ENCODE results near the gene SAMD8.
"Not testable (repeated sequence)": the region's sequence is repeated elsewhere in the genome, so short reads cannot be mapped to it uniquely, and the experiment has no call there.

Gene SAMD8

DNA sequence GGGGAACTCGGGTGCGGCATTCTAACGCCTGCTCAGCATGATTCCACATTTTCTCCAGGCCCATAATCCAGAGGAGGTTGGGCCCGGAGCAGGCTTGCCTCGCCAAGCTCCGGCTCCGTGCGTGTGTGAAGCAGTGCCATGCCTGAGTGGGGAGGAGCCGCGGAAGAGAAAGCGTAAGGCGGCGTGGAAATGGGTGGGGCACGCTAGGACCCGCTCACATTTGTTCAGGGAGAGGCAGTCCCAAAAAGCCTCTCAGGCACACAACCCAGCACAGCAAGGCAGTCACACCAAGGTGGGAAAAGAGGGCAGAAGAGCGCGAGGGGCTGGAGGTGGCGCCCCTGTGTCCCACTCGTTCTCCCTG is 98.4 kb downstream of the SAMD8 start:
- peak overlapping the region; percentile 99 for H3K27ac Mint-ChIP-seq
- H3K36me3 Mint-ChIP-seq (ENCODE audit: low read depth) = peaks cover 29% of the 10 kb centered on the region
- H3K4me1 Mint-ChIP-seq = peaks cover 54% of the 10 kb centered on the region
- peaks cover 9% of the 10 kb centered on the region for H3K27me3 Mint-ChIP-seq (ENCODE audit: low read depth, poor library complexity)
- TF ChIP-seq, protein P1, sequence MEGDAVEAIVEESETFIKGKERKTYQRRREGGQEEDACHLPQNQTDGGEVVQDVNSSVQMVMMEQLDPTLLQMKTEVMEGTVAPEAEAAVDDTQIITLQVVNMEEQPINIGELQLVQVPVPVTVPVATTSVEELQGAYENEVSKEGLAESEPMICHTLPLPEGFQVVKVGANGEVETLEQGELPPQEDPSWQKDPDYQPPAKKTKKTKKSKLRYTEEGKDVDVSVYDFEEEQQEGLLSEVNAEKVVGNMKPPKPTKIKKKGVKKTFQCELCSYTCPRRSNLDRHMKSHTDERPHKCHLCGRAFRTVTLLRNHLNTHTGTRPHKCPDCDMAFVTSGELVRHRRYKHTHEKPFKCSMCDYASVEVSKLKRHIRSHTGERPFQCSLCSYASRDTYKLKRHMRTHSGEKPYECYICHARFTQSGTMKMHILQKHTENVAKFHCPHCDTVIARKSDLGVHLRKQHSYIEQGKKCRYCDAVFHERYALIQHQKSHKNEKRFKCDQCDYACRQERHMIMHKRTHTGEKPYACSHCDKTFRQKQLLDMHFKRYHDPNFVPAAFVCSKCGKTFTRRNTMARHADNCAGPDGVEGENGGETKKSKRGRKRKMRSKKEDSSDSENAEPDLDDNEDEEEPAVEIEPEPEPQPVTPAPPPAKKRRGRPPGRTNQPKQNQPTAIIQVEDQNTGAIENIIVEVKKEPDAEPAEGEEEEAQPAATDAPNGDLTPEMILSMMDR (IDR thresholded peaks at IDR 0.05) = no peak
- H3K4me3 Mint-ChIP-seq = peak overlapping the region; percentile 96
- DNase-seq = no peak
- no peaks in the 10 kb centered on the region for H3K9me3 Mint-ChIP-seq

DNA sequence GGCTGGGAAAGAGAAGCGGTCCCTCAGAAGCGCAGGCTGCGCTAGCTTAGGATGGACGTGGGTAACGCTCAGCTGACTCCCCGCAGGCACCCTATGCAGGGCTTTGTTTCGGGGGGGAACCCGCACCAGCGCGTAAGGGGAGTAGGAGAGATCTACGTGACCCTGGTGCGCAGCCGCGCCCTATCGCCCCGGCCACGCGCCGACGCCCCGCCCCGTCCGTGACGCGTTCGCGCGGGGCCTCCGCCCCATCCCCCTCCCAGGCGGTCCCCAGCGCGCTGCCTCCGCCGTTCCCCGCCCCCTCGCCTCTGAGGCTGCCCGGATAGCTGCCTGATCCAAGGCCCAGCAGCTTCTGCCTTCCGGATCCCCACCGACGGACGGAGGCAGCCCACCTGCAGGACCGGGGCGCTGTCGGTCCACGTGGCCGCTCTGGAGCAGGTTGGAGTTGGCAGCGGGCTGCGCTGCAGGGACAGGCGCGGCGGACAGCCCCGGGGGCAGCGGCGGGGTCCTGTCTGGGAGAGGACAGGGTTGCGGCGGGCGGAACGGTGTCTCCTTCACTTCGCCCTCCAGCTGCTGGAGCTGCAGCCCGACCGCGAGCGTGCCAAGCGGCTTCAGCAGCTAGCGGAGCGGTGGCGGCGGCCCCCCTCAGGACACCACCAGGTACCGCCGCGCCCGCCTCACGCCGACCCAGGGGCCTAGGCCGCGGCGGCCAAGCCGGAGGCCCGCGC is 99.0 kb downstream of the SAMD8 start, which contains the start of gene VDAC2:
VDAC2 (plus strand) TSS at position 515 of the 725 bp plus-strand sequence. CDS start 363 bp downstream, outside the sequence.
- H3K4me3 Mint-ChIP-seq = peak within 1 kb of the TSS; percentile 97

DNA sequence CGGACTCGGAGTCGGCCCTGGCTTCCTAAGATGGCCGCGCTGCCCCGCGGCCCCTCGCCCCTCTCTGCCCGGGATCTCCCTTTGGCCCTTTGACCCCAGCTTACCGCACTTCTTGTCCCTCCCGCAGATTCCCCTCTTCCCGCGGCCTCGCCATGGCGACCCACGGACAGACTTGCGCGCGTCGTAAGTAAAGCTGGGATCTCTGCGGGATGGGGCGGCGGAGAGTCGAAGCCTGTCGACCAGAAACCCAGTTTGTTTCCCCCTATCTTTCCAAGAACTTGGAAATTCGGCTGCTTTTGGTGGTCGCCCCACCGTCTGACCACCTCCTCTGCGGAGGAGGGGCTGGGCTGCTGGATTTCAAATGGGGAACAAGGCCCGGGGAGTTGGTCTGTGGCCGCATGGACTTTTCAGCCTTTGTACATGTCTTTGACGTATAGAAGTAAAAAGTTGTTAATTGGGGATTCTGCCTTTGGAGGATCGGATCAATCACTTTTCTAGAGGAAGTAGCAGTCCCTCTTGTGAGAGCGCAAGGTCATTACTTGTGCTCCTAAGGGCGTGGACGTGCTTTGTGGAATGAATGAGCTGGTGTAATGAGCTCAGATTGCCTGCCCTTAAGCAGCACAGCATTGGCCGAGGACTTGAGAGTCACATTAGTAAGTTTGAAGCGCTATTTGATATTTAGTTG is 99.7 kb downstream of the SAMD8 start:
- peak; percentile 29 for DNase-seq
- peaks cover 36% of the 10 kb centered on the region for H3K36me3 Mint-ChIP-seq (ENCODE audit: low read depth)
- H3K4me3 Mint-ChIP-seq = peak overlapping the region; percentile 97
- no peaks in the 10 kb centered on the region for H3K9me3 Mint-ChIP-seq
- peaks cover 59% of the 10 kb centered on the region for H3K4me1 Mint-ChIP-seq
- TF ChIP-seq, protein P1 (IDR thresholded peaks at IDR 0.05) = no peak
- no peaks in the 10 kb centered on the region for H3K27me3 Mint-ChIP-seq (ENCODE audit: low read depth, poor library complexity)
- peak overlapping the region; percentile 97 for H3K27ac Mint-ChIP-seq

More for the DNA sequence above, 99.0 kb downstream of the SAMD8 start, which contains the start of gene VDAC2:
- peak; percentile 92 for DNase-seq
- H3K36me3 Mint-ChIP-seq (ENCODE audit: low read depth) = peaks cover 31% of the 10 kb centered on the region
- H3K4me1 Mint-ChIP-seq = peaks cover 54% of the 10 kb centered on the region
- peak within 1 kb of the TSS; percentile 100 for H3K27ac Mint-ChIP-seq
- H3K9me3 Mint-ChIP-seq = no peaks in the 10 kb centered on the region
- H3K27me3 Mint-ChIP-seq (ENCODE audit: low read depth, poor library complexity) = peaks cover 5% of the 10 kb centered on the region
- TF ChIP-seq, protein P1 (IDR thresholded peaks at IDR 0.05) = no peak

DNA sequence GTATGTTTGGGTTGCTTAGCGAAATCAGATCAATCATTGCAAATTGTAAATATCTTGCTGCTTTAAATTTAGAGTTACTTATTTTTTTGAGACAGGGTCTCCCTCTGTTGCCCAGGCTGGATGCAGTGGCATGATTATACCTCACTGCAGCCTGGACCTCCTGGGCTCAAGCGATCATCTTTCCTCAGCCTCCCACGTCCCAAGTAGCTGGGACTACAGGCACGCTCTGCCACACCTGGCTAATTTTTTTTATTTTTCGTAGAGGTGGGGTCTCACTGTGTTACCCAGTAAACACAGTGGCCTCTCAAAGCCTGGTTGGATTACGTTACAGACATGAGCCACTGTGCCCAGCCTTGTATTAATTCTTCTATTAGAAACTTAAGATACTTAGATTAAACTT is 100.9 kb downstream of the SAMD8 start:
- Mint-ChIP-seq H3K27me3 (ENCODE audit: low read depth, poor library complexity) (no peaks in the 10 kb centered on the region), H3K9me3 (no peaks in the 10 kb centered on the region), H3K27ac (peak overlapping the region; percentile 84), H3K4me3 (peak overlapping the region; percentile 97), H3K36me3 (ENCODE audit: low read depth) (peaks cover 44% of the 10 kb centered on the region), H3K4me1 (peaks cover 54% of the 10 kb centered on the region)
- DNase-seq = no peak
- TF ChIP-seq, protein P1 (IDR thresholded peaks at IDR 0.05) = no peak

DNA sequence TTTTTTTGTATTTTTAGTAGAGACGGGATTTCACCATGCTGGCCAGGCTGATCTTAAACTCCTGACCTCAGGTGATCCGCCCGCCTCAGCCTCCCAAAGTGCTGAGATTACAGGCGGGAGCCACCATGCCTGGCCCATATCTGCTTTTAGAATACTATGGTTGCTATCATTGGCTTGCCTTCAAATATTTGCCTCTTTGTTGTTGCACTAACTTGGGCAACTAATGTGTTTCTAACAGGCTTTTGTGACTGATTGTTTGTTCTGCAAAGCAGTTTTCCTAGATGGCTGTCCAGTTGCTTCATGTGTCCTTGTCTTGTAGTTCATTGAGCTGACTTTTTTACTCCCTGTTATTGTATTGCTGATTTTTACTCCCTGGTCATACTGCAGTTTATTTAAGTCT is 108.8 kb downstream of the SAMD8 start:
- Mint-ChIP-seq H3K4me1 (peaks cover 34% of the 10 kb centered on the region), H3K27me3 (ENCODE audit: low read depth, poor library complexity) (no peaks in the 10 kb centered on the region), H3K36me3 (ENCODE audit: low read depth) (peaks cover 81% of the 10 kb centered on the region), H3K27ac (no peak overlapping the region), H3K9me3 (no peaks in the 10 kb centered on the region), H3K4me3 (no peak overlapping the region)
- DNase-seq = no peak
- TF ChIP-seq, protein P1 (IDR thresholded peaks at IDR 0.05) = no peak

DNA sequence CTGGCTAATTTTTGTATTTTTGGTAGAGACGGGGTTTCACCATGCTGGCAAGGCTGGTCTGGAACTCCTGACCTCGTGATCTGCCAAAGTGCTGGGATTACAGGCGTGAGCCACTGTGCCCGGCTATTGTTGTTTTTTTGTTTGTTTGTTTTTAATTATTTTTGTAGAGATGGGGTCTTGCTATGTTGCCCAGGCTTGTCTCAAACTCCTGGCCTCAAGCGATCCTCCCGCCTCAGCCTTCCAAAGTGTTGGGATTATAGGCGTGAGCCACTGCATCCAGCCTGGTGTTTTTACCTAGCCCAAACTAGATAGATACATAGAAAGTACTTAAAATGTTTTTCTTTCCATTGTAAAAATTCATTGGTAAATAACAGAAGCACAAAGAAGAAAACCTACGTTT is 110.0 kb downstream of the SAMD8 start:
- Mint-ChIP-seq H3K36me3 (ENCODE audit: low read depth) (peaks cover 78% of the 10 kb centered on the region), H3K4me1 (peaks cover 36% of the 10 kb centered on the region)
- H3K27ac Mint-ChIP-seq; H3K27me3 Mint-ChIP-seq (ENCODE audit: low read depth, poor library complexity); DNase-seq; H3K4me3 Mint-ChIP-seq; H3K9me3 Mint-ChIP-seq: not testable (repeated sequence)
